CD4-positive, alpha-beta T cell treated with Interleukin-4 for 1 hour (primary cell): ENCODE measurements around the gene FGD4.
A peak's percentile ranks its signal among the peaks of the same experiment; 100 is the strongest.

Experiments used
- DNase-seq, 2 donors: peaks; one replicate each; pipeline ENCODE4 v3.0.0-alpha.2; 2020 to 2022

FGD4 gene

GRCh38 chr12:32460638-32461037 is 61.3 kb downstream of the FGD4 start:
- DNase-seq: no peak

DNA sequence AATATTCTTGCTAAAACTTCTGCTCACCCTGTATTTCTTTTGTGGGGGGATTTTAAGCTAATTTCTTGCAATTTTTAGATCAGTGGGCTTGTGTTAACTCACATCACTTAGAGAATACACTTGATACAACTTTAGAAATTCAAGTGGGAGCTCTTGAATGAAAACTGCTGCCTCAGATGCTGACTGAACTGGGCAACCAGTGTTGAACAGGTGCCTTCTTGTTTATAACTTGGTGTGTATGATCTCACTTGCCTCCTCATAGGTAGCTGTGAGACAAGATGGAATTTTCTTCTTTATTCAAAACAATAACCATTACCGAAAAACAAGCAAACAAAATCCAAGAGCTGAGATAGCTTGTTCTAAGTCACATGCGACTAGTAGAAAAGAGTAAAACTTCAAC is 63.5 kb downstream of the FGD4 start:
- DNase-seq: no peak

DNA sequence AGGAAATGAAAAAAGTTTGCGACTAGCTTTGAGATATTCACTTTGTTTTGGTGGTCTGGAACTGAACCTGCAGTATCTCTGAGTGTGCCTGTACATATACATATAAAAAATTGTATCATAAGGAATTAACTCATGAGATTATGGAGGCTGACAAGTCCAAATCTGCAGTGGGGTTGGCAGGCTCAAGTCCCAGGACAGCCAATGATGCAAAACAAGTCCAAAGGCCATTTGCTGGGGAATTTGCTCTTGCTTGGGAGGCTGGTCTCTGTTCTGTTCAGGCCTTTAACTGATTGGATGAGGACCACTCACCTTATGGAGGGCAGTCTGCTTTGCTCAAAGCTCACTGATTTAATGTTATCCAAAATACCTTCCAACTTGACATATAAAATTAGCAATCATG is 66.8 kb downstream of the FGD4 start:
- no peak for DNase-seq

GRCh38 chr12:32466986-32467711 is 67.8 kb downstream of the FGD4 start:
- DNase-seq: no peak

DNA sequence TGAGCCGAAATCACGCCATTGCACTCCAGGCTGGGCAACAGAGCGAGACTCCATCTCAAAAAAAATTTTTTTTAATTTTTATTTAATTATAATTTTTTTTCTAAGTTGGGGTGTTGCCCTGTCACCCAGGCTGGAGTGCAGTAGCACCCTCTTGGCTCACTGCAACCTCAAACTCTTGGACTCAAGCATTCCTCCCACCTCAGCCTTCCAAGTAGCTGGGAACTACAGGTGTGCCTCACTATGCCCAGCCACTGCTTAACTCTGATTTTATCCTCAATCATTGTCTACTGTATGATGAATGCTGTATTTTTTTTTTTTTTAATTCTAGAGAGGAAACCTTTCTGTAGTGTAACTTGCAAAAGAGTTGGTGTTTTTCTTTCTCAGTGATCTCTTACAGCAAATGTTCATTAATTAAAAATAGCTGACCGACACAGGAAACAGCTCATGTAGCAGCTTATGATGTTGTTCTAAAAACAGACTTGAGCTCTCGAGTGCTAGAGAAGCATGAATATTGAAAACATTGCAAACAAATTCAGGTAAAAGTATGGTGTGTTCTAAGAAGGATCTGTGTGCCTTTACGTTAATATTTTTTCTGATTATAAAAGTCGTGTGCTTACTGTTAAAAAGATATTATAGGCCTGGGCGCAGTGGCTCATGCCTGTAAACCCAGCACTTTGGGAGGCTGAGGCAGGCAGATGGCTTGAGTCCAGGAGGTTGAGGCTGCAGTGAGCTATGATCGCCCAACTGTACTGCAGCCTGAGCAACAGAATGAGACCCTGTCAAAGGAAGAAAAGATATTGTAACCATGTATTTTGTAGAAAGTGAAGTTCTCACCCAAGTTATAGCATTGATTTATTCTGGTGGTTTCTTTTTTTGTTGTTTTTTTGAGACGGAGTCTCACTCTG is 68.9 kb downstream of the FGD4 start:
- DNase-seq: no peak

DNA sequence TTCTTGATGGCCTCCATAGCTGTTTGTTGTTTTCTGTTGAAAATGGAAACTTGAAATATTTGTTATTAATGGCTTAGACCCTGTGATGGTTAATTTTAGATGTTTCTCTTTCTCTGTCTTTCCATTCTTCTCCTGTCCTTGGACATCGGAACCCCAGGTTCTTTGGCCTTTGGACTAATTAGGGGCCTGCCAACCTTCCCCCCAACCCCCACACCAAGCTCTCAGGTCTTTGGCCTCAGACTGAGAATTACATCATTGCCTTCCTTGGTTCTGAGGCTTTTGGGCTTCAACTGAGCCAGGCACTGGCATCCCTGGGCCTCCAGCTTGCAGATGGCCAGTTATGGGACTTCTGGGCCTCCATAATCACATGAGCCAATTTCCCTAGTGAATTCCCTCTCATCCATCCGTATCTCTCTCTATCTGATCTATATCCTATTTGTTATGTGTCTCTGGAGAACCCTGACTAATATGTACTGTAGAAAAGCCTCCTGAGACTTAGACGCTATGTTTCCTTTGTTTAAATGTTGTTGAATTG is 71.6 kb downstream of the FGD4 start:
- DNase-seq: no peak

- DNase-seq: no peak
These were observed 72.2 kb downstream of the FGD4 start for GRCh38 chr12:32471591-32472001.

- DNase-seq: no peak
These were observed 76.4 kb downstream of the FGD4 start for GRCh38 chr12:32475724-32476123.

- DNase-seq: no peak
These were observed 77.1 kb downstream of the FGD4 start for GRCh38 chr12:32476446-32476845.

DNA sequence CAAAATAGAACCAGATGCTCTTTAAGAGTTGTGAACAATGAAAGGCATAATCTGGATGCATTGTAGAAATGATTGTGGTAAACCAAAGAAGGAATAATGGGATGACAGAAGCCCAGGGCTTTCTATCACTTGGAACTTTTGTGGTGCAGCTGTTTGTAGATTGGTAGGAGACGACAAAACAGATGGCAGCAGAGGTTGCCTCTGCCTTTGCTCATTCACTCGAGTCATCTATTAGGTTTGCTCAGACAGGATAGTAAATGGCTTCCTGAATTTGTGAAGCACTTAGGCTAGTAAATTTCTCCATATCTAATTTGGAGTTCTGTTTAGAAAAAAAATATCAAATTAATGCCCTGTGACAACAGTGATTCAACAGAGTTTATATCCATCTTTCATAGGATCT is 78.4 kb downstream of the FGD4 start:
- no peak for DNase-seq

DNA sequence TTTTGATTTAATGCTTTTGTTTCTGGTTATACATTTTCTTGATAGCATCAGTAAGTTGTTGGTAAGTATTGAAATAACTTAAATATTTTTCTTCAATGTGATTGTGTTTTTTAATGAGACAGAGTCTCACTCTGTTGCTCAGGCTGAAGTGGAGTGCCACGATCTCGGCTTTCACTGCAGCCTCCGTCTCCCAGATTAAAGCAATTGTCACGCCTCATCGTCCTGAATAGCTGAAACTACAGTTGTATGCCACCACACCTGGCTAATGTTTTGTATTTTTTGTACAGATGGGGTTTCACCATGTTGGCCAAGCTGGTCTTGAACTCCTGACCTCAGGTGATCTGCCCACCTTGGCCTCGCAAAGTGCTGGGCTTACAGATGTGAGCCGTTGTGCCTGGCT is 78.8 kb downstream of the FGD4 start:
- no peak for DNase-seq

GRCh38 chr12:32478858-32479725 is 79.7 kb downstream of the FGD4 start:
- no peak for DNase-seq

DNA sequence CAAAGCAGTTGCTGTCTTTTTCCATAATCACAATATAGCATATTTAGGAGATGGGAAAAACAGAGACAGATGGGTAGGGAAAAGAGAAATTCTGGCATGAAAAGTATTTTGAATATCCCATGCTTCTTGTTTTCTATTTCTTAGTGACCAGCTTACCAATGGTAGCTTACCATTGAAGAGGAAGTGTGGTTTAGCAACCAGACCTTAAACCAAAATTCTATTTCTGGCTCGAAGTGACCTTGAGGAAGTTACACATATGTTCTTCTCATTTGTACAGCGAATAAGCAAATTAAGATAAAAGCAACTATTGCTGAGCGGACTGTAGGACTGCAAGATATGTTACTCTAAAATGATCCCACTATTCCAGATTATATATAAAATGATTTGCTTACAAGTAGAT is 82.9 kb downstream of the FGD4 start:
- no peak for DNase-seq

- DNase-seq: peak in 1 of 2 donors; percentile 43
These were observed 84.1 kb downstream of the FGD4 start for GRCh38 chr12:32483499-32483898.

GRCh38 chr12:32483993-32484392 is 84.6 kb downstream of the FGD4 start:
- DNase-seq: no peak

GRCh38 chr12:32486158-32486557 is 86.8 kb downstream of the FGD4 start:
- DNase-seq: no peak

GRCh38 chr12:32488132-32488531 is 88.8 kb downstream of the FGD4 start:
- DNase-seq: no peak

DNA sequence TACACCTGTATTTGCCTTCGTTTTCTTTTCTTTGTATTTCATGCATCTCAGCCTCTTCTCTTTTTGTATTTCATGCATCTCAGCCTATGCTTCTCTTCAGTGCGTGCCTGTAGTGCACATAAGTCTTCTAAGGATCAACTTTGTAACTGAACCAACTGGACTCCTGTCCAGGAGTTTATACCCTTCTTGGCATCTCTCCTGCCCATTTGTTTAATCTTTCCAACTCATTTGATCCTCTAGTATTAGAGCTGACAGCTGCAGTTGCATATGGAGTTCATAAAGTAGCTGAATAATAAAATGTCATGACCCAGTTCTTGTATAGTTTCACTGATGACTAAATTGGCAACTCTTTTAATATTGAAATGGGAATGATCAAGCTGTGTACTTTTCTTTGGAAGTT is 89.7 kb downstream of the FGD4 start:
- DNase-seq: no peak

GRCh38 chr12:32490801-32491200 is 91.4 kb downstream of the FGD4 start:
- no peak for DNase-seq

GRCh38 chr12:32493282-32493681 is 93.9 kb downstream of the FGD4 start:
- DNase-seq: no peak

GRCh38 chr12:32494656-32495055 is 95.3 kb downstream of the FGD4 start:
- DNase-seq: no peak

- no peak for DNase-seq
These were observed 97.6 kb downstream of the FGD4 start for GRCh38 chr12:32496946-32497345.

GRCh38 chr12:32497864-32498263 is 98.5 kb downstream of the FGD4 start:
- no peak for DNase-seq
